ENCODE data around the gene MANBA. TPM values are rescaled to one million over a fixed set of nuclear protein-coding genes. Genes with fewer than 3 reads are reported as not detected.

MANBA gene
- total RNA-seq, 2 donors from 2014 or later: 37.2 to 41.3 TPM

DNA sequence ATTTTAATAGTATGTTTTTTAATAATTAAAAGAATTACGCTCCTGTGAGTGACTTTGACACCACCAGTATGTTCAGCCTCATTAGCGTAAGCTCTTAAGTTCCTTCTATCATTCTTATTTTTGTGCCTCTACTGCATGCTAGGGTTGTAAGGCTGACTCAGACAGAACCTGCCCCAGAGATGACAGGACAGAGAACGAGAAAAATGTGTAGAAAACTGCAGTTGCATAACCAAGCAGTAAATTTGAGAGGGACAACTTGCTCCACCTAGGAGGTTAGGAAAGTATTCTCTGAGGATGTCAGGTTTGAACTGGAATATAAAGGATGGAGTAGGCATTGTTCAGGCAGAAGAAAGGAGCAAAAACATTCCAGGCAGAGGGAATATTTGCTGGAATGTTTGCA is 160.9 kb downstream of the MANBA start:
- H3K9me3 ChIP-seq: no peaks in the 10 kb centered on the region

DNA sequence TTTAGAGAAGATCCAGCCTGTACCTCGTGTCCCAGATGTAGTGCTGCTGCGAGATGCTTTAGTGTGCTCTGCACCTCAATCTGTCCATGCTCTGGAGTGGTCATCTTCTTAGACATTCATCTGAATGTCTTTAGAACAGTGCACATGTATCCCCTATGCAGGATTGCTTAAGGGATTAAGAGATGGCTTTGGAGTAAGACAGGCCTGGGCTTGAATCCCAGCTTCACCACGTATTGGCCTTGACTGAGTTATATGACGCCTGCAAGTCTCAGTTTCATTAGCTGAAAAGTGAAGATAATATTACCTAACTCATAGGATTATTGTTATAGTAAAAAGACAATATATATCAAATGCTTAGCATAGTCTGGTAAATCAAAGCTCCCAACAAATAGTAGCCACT is 161.3 kb downstream of the MANBA start:
- Histone ChIP-seq H3K4me3 (no peak overlapping the region), H3K36me3 (peaks cover 30% of the 10 kb centered on the region), H3K27ac (no peak overlapping the region)

More for the DNA sequence above, 160.9 kb downstream of the MANBA start:
- Histone ChIP-seq H3K36me3 (peaks cover 30% of the 10 kb centered on the region), H3K27ac (no peak overlapping the region), H3K4me1 (ENCODE audit: control insufficient read depth in 1 of 2, low read depth in 2 of 2) (no peaks in the 10 kb centered on the region), H3K27me3 (replicated peaks; ENCODE audit: insufficient read depth) (no peaks in the 10 kb centered on the region), H3K4me3 (no peak overlapping the region)
- TF ChIP-seq, protein P1, sequence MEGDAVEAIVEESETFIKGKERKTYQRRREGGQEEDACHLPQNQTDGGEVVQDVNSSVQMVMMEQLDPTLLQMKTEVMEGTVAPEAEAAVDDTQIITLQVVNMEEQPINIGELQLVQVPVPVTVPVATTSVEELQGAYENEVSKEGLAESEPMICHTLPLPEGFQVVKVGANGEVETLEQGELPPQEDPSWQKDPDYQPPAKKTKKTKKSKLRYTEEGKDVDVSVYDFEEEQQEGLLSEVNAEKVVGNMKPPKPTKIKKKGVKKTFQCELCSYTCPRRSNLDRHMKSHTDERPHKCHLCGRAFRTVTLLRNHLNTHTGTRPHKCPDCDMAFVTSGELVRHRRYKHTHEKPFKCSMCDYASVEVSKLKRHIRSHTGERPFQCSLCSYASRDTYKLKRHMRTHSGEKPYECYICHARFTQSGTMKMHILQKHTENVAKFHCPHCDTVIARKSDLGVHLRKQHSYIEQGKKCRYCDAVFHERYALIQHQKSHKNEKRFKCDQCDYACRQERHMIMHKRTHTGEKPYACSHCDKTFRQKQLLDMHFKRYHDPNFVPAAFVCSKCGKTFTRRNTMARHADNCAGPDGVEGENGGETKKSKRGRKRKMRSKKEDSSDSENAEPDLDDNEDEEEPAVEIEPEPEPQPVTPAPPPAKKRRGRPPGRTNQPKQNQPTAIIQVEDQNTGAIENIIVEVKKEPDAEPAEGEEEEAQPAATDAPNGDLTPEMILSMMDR (IDR thresholded peaks at IDR 0.05): no peak
- ATAC-seq (ENCODE audit: insufficient number of reproducible peaks, low FRiP score, low read depth): no peak
- DNase-seq (ENCODE audit: low spot score): no peak

DNA sequence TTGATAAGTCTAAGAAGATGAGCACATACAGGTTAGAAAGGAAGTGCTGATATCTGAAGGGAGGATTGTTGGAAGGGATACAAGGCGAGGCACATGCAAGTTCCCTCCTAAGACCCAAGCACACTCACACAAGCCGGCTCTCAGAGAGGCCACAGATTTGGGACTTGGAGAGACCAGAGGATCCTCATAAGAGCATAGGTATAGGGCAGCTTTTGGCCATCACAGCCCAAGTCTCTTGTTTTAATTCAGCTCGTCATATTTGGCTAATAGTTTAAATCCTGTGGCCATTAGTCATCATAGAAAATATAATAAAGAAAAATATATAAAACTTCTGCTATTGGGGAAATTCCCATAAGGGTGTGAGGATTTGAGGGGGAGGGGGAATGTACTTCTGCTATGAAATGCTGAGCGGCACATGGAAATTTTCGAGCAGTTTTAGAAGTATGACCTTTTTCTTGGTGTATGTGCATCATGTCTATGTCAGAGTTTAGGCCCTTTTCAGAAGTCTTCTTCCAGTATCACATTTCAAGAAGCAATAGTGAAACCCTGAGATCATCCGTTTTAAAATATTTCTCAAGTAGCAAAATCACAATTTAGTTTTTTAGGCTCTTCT is 161.9 kb downstream of the MANBA start:
- H3K27me3 ChIP-seq (replicated peaks; ENCODE audit: insufficient read depth): no peaks in the 10 kb centered on the region
- no peak overlapping the region for H3K4me3 ChIP-seq
- peaks cover 30% of the 10 kb centered on the region for H3K36me3 ChIP-seq
- TF ChIP-seq, protein P1 (IDR thresholded peaks at IDR 0.05): no peak
- H3K9me3 ChIP-seq: no peaks in the 10 kb centered on the region
- DNase-seq (ENCODE audit: low spot score): no peak
- no peak for ATAC-seq (ENCODE audit: insufficient number of reproducible peaks, low FRiP score, low read depth)
- no peaks in the 10 kb centered on the region for H3K4me1 ChIP-seq (ENCODE audit: control insufficient read depth in 1 of 2, low read depth in 2 of 2)
- no peak overlapping the region for H3K27ac ChIP-seq

More for the DNA sequence above, 161.3 kb downstream of the MANBA start:
- TF ChIP-seq, protein P1 (IDR thresholded peaks at IDR 0.05): no peak
- H3K4me1 ChIP-seq (ENCODE audit: control insufficient read depth in 1 of 2, low read depth in 2 of 2): no peaks in the 10 kb centered on the region
- DNase-seq (ENCODE audit: low spot score) (no peak), ATAC-seq (ENCODE audit: insufficient number of reproducible peaks, low FRiP score, low read depth) (no peak)
- no peaks in the 10 kb centered on the region for H3K9me3 ChIP-seq
- H3K27me3 ChIP-seq (replicated peaks; ENCODE audit: insufficient read depth): no peaks in the 10 kb centered on the region

DNA sequence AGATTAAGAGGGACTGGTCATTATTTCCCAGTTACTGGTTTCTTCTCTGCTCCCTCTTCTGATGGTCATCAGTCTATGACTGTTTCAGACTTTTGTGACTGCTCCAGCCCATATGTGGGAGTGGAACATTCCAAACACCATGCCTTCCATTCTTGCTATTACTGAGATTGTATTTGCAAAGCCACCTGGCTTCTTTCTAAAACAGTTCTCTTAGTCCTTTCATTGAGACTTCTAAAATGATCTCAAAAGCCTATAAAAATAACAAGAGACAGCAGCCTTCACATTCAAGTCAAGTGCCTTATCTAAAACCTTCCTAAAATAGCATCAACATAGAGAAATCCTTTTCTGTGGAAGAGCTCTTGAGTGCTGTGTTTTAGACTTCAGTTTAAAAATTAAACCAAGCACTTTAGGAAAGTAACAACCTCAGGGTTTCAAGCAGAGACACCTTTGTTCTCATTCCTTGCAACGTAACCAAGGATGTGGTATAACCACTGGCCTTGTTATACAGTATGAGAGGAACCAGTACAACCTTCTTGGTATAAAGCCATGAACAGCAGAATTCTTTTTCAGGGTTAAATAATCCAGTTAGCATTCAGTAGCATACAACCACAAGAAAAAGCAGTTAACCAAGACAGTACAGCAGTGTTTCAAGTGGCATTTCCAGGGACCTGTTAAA is 162.5 kb downstream of the MANBA start:
- Histone ChIP-seq H3K27me3 (replicated peaks; ENCODE audit: insufficient read depth) (no peaks in the 10 kb centered on the region), H3K4me3 (no peak overlapping the region), H3K9me3 (no peaks in the 10 kb centered on the region), H3K4me1 (ENCODE audit: control insufficient read depth in 1 of 2, low read depth in 2 of 2) (no peaks in the 10 kb centered on the region), H3K27ac (no peak overlapping the region), H3K36me3 (peaks cover 30% of the 10 kb centered on the region)
- TF ChIP-seq, protein P1 (IDR thresholded peaks at IDR 0.05): no peak
- ATAC-seq (ENCODE audit: insufficient number of reproducible peaks, low FRiP score, low read depth): no peak
- DNase-seq (ENCODE audit: low spot score): no peak

DNA sequence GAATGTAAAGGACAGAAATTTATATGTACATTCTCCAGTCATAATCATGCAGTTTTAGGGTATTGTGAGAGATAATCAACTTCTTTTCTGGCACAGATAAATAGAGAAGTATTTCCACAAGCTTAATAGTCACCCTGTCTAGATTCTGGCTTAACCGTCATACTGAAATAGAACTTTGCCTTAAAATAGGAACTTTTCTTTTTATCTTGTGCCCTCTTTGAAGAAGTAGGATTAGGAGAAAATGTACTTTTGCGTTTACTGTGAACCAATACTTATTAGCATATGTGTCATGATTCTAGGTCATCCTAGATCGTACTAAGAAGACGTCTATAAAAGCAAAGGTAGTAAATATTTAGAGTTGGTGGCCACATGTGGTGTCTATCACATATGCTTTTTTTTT is 164.2 kb downstream of the MANBA start:
- TF ChIP-seq, protein P1 (IDR thresholded peaks at IDR 0.05): no peak
- no peaks in the 10 kb centered on the region for H3K9me3 ChIP-seq
- ATAC-seq (ENCODE audit: insufficient number of reproducible peaks, low FRiP score, low read depth): no peak
- H3K36me3 ChIP-seq: peaks cover 27% of the 10 kb centered on the region
- no peak overlapping the region for H3K27ac ChIP-seq
- DNase-seq (ENCODE audit: low spot score): no peak
- H3K4me3 ChIP-seq: no peak overlapping the region
- H3K27me3 ChIP-seq (replicated peaks; ENCODE audit: insufficient read depth): no peaks in the 10 kb centered on the region
- no peaks in the 10 kb centered on the region for H3K4me1 ChIP-seq (ENCODE audit: control insufficient read depth in 1 of 2, low read depth in 2 of 2)

Data from thoracic aorta (tissue), 2 donors.